GM04504 (cell line): ENCODE data around the gene PGAP3.

ENCODE experiments used
- DNase-seq: peaks from one replicate; pipeline ENCODE4 v3.0.0-alpha.2; 2012; ENCODE audit warnings: low read depth

Gene PGAP3

DNA sequence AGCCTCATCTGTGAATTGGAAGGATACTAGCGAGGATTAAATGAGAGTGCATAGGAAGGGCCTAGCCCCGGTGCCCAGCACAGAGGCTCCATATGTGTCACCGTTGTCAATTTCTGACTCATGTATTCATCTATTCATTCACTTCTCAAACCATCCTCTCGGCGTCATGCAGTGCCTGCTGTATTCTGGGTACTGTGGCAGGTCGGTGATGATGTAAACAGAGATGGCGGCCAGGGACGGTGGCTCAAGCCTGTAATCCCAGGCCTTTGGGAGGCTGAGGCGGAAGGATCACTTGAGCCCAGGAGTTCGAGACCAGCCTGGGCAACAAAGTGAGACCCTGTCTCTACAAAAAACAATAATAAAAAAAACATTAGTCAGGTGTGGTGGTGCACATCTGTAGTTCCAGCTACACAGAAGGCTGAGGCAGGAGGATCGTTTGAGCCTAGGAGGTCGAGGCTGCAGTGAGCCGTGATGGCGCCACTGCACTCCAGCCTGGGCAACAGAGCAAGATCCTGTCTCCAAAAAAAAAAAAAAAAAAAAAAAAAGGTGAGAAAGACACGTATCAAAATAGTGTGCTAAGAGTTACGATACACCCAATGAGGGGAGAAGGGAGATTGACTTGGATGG, 65.4 kb downstream of the PGAP3 start:
- no peak for DNase-seq

DNA sequence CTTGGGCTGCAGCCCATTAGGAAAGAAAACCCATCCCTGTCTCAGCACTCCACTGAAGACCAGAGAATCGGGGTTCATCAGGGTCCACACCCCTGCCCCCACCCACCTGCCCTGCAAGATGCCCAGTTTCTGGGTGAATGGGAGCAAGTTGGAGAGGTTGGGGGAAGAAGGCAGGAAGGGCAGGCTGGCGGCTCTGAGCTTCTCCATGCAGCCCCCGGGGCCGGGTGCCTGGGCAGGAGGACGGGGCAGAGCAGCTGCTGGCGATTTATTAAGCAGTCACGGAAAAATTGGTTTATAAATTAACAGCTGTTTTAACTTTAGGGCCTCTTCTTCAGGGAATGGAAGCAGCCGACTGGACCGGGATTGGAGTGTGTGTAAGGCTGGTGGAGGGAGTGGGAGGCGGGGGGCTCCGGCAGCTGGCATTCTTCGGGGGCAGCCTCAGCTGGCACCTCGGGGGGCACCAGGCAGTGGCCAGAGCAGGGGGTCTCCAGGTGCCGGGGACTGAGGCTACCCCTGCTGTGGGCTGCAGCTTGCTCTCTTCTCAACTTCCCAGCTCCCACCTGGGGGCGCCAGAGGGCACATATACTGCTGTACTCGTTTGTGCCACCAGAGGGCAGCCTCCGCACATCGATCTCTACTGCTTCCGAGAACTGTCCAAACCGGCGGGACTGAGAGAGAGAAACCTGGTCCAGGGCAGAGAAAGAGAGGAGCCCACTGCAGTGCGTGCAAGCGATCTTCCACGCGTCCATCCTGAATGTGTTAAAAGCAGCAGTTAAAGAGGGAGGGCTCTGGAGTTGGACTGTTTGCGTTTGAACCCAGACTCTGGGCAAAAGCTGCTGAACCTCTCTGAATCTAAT, 66.1 kb downstream of the PGAP3 start:
- peak; percentile 52 for DNase-seq
